Colonic mucosa (tissue), 4 donors: ENCODE results near the gene CYTH3. TPM values are rescaled to one million over a fixed set of nuclear protein-coding genes. Genes with fewer than 3 reads are reported as not detected.

ENCODE experiments used
- DNase-seq: peaks from one replicate; pipeline ENCODE4 v3.0.0-alpha.2; 2020
- H3K27ac ChIP-seq: fragments of 200-600 bp; one replicate; pipeline ENCODE4 v1.8.0; 2021
- H3K27me3 ChIP-seq: fragments of 200-600 bp; one replicate; pipeline ENCODE4 v1.8.0; 2021
- H3K36me3 ChIP-seq: fragments of 200-600 bp; one replicate; pipeline ENCODE4 v1.8.0; 2021
- H3K4me1 ChIP-seq: fragments of 200-600 bp; one replicate; pipeline ENCODE4 v1.8.0; 2021; ENCODE audit warnings: mild to moderate bottlenecking
- H3K4me3 ChIP-seq: fragments of 200-600 bp; one replicate; pipeline ENCODE4 v1.8.0; 2021
- H3K9ac ChIP-seq, 2 donors: one replicate each; pipeline ENCODE4 v1.7.0; 2013; ENCODE audit warnings: control low read depth in 2 of 2, low read depth in 2 of 2, low read length in 2 of 2
- H3K9me3 ChIP-seq: fragments of 200-600 bp; one replicate; pipeline ENCODE4 v1.8.0; 2021
- CTCF ChIP-seq: fragments of 200-600 bp; IDR thresholded peaks from one replicate; pipeline ENCODE4 v1.8.0; 2022; ENCODE audit warnings: antibody characterized with exemption, mild to moderate bottlenecking
- intact Hi-C: fragments of 100-400 bp; cut with DNase I; formaldehyde crosslinking; loops from one replicate; pipeline ENCODE4 v1.14.1; 2022
- total RNA-seq, 2 donors: library from RNA; stranded (reverse); fragmentation: NEBNext Ultra II Directional in 1 of 2; extraction: Animal tissue kit (Norgen Biotek cat#: 25700) in 1 of 2; gene quantifications; one replicate each; pipeline ENCODE4 v1.2.1, GENCODE V29; 2021
- donor health status: healthy.
- donor health status: DM: no; HTN: no; CAD: no.
- donor health status: DM: no; HTN: no; CAD: no.

Gene CYTH3
- total RNA-seq, 2 donors from 2014 or later, result 9.1 to 11.3 TPM

DNA sequence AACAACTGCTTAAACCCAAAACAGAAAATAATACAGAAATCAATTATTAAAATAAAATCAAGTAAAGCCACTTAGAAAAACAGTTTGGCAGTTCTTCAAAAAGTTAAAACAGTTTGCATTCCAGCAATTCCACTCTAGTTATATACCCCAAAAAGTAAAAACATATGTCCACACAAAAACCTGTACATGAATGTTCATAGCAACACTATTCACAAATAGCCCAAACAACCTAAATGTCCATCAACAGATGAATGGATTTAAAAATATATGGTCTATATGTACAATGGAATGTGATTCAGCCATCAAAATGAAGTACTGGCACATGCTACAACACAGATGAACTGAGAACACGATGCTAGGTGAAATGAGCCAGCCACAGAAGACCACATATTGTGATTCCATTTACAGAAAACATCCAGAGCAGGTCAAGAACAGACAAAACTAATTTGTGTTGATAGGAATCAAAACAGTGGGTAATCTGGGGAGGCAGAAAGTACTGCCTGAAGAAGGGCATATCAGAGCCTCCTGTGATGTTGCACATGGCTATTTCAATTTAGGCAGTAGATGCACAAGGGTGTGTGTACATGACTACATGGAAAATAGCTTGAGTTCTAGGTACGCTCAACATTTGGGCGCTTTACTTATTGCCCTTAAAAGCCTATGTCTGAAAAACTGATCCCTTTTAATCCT is 66.3 kb downstream of the CYTH3 start:
- Histone ChIP-seq H3K27me3 (no peaks in the 10 kb centered on the region), H3K9ac (no peak overlapping the region), H3K9me3 (no peaks in the 10 kb centered on the region), H3K27ac (no peak overlapping the region), H3K4me1 (no peaks in the 10 kb centered on the region), H3K36me3 (no peaks in the 10 kb centered on the region), H3K4me3 (no peak overlapping the region)
- intact Hi-C loops, result no loop called here
- no peak for DNase-seq
- TF ChIP-seq CTCF, result no peak

GRCh38 chr7:6203381-6203780 is 69.0 kb downstream of the CYTH3 start:
- Histone ChIP-seq H3K4me1 (no peaks in the 10 kb centered on the region), H3K4me3 (no peak overlapping the region), H3K9me3 (no peaks in the 10 kb centered on the region), H3K27ac (no peak overlapping the region), H3K27me3 (no peaks in the 10 kb centered on the region), H3K36me3 (no peaks in the 10 kb centered on the region), H3K9ac (no peak overlapping the region)
- DNase-seq, result no peak
- intact Hi-C loops, result no loop called here
- no peak for TF ChIP-seq CTCF

- no peak for TF ChIP-seq CTCF
- intact Hi-C loops, result no loop called here
- Histone ChIP-seq H3K4me1 (no peaks in the 10 kb centered on the region), H3K9ac (no peak overlapping the region), H3K36me3 (no peaks in the 10 kb centered on the region), H3K9me3 (no peaks in the 10 kb centered on the region), H3K4me3 (no peak overlapping the region), H3K27ac (no peak overlapping the region), H3K27me3 (no peaks in the 10 kb centered on the region)
- no peak for DNase-seq
Observed at GRCh38 chr7:6202117-6202516, 70.3 kb downstream of the CYTH3 start.

DNA sequence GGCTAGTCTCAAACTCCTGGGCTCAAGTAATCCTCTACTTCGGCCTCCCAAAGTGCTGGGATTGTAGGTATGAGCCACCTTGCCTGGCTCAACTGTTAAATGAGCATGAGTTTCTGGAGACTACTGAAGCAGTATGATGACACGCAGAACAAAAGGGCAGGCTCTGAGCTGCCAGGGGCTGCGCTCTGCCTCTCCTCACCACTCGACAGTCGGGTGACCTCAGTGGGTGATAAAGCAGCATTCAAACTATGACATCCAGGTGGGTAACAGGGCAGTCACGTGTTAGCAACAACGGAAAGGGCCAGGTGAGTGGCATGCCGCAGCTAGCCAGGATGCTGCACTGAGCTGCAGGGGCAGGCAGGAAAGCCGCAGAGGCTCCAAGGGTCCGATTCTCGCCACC is 71.5 kb downstream of the CYTH3 start:
- H3K9me3 ChIP-seq, result no peaks in the 10 kb centered on the region
- intact Hi-C loops, result no loop called here
- no peaks in the 10 kb centered on the region for H3K27me3 ChIP-seq
- H3K4me3 ChIP-seq, result no peak overlapping the region
- no peaks in the 10 kb centered on the region for H3K4me1 ChIP-seq
- H3K9ac ChIP-seq, result no peak overlapping the region
- no peaks in the 10 kb centered on the region for H3K36me3 ChIP-seq
- no peak for TF ChIP-seq CTCF
- DNase-seq, result no peak
- no peak overlapping the region for H3K27ac ChIP-seq

DNA sequence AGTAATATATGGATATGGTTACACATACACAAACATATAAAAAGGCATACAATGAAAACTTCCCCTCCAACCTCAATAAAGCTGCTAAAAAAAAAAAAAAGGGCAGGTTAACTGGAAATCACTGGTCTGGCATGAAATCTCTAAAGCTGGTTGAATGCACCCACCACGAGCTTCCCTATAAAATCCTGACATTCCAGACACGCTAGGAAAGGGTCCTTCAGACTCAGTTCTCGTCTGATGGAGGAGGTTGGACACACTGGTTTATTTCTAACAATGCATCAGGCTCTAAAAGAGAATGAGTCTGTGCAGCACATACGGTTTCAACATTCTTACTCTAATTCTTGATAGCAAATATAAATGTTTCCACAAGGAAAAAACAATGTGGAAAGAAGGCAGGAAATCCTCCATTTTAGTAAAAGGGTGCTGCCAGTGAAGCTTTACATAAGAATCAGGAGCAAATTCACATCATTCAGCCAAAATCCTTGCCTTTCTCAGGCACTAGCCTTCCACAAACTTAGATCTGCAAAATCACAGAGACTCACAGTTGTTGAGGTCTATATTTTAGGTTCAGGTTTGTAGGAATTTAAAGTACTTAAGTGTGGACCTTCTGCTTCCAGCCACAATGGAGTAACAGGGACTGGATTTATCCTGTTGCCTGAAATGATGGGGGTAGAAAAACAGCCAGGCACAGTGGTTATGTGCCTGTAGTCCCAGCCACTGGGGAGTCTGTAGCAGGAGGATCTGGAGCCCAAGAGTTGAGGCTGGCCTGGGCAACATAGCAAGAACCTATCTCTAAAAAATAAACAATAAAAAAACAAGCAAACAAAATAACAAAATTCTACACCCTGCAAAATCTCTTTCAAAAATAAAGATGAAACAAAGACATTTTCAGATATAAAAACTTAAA is 73.5 kb downstream of the CYTH3 start:
- H3K4me1 ChIP-seq, result no peaks in the 10 kb centered on the region
- no peak overlapping the region for H3K27ac ChIP-seq
- no peak overlapping the region for H3K9ac ChIP-seq
- intact Hi-C loops, result no loop called here
- TF ChIP-seq CTCF, result no peak
- H3K4me3 ChIP-seq, result no peak overlapping the region
- H3K27me3 ChIP-seq, result no peaks in the 10 kb centered on the region
- H3K36me3 ChIP-seq, result no peaks in the 10 kb centered on the region
- H3K9me3 ChIP-seq, result no peaks in the 10 kb centered on the region
- DNase-seq, result no peak
